K562 (cell line): ENCODE data around the gene MYO1D. TPM values are rescaled to one million over a fixed set of nuclear protein-coding genes. Genes with fewer than 3 reads are reported as not detected.

Source experiments
- ATAC-seq: fragments of 200-7000 bp; cut with Tn5 transposase; 3 replicates; pipeline ENCODE4 v1.9.1; 2020; ENCODE audit warnings: moderate library complexity
- BruUV-seq: library from RNA; stranded (reverse); fragments of 400-500 nt; replicated peaks from 2 replicates; lab custom pipeline; 2021; lab: Mats Ljungman, UMichigan
- CTCF ChIA-PET: fragments of 300-600 bp; formaldehyde crosslinking; extraction: SDS; loops from one replicate; lab custom pipeline; 2021; ENCODE audit warnings: low intra/inter-chr PET ratio; lab: Yijun Ruan, JAX
- POLR2A ChIA-PET: fragments of 300-600, 350-650 bp; sonication (Branson Sonifier 250); formaldehyde crosslinking; extraction: SDS; loops from one replicate; lab custom pipeline; 2021; ENCODE audit warnings: antibody characterized with exemption, inconsistent platforms; lab: Yijun Ruan, JAX
- DNase-seq, 4 experiments: peaks; one replicate each; pipeline versions ENCODE4 v3.0.0 to v3.0.0-alpha.2; 2011 to 2018; ENCODE audit warnings: low spot score in 3 of 4, mixed read lengths in 3 of 4; ENCODE audit errors: extremely low read depth in 1 of 4
- FAIRE-seq: peaks from 2 replicates; lab custom pipeline; 2011; peaks lifted over from hg19 to GRCh38; lab: Jason Lieb, UNC
- H2AFZ ChIP-seq: 2 replicates; pipeline ENCODE4 v1.6.0; 2011; ENCODE audit warnings: low read depth, low read length, control low read depth, inconsistent platforms
- H3K27ac ChIP-seq: fragments of 200-600 bp; 3 replicates; pipeline ENCODE4 v1.8.0; 2011; ENCODE audit warnings: low read depth, mild to moderate bottlenecking, control low read depth, inconsistent platforms, low read length, moderate library complexity, mixed read lengths; ENCODE audit errors: extremely low read depth
- H3K27me3 ChIP-seq, 2 experiments: fragments of 300-600 bp in 1 of 2; 2 replicates in 1 of 2; 3 replicates in 1 of 2; pipeline versions ENCODE4 v1.6.0 to v1.8.0; 2011; ENCODE audit warnings: inconsistent platforms in 2 of 2, low read length in 2 of 2, mild to moderate bottlenecking in 1 of 2, mixed read lengths in 1 of 2, moderate library complexity in 1 of 2; ENCODE audit not compliant: control insufficient read depth in 2 of 2, insufficient read depth in 2 of 2
- H3K36me3 ChIP-seq: fragments of 300-600 bp; 3 replicates; pipeline ENCODE4 v1.8.0; 2011; ENCODE audit warnings: mild to moderate bottlenecking, low read length, inconsistent platforms; ENCODE audit not compliant: control insufficient read depth, insufficient read depth
- H3K4me1 ChIP-seq, 2 experiments: fragments of 200-600 bp in 1 of 2; replicated peaks in 1 of 2; 2 replicates in 1 of 2; 3 replicates in 1 of 2; pipeline versions ENCODE4 v1.5.1 to v1.8.0; 2011; ENCODE audit warnings: inconsistent platforms in 2 of 2, low read length in 2 of 2, mild to moderate bottlenecking in 1 of 2, mixed read lengths in 1 of 2, moderate library complexity in 1 of 2; ENCODE audit not compliant: control insufficient read depth in 2 of 2, insufficient read depth in 2 of 2
- H3K4me2 ChIP-seq: 2 replicates; pipeline ENCODE4 v1.6.1; 2011; ENCODE audit warnings: low read length, control low read depth, inconsistent platforms, mixed read lengths; ENCODE audit not compliant: insufficient read depth
- H3K4me3 ChIP-seq: fragments of 200-600 bp; sonication (generic), shearing (Covaris generic); 2 replicates; pipeline ENCODE4 v1.5.1; 2016; ENCODE audit warnings: control low read depth, inconsistent platforms
- H3K79me2 ChIP-seq: fragments of 200-600 bp; 3 replicates; pipeline ENCODE4 v1.8.0; 2011; ENCODE audit warnings: low read length, inconsistent platforms; ENCODE audit not compliant: control insufficient read depth, insufficient read depth
- H3K9ac ChIP-seq, 2 experiments: 2 replicates each; pipeline versions ENCODE4 v1.6.0 to v1.6.1; 2011; ENCODE audit warnings: low read depth in 2 of 2, low read length in 2 of 2, control low read depth in 1 of 2, inconsistent platforms in 1 of 2, mild to moderate bottlenecking in 1 of 2, mixed read lengths in 1 of 2; ENCODE audit not compliant: insufficient read depth in 1 of 2
- H3K9me1 ChIP-seq: one replicate; pipeline ENCODE4 v1.6.0; 2011; ENCODE audit warnings: inconsistent platforms, mild to moderate bottlenecking, low read length, moderate library complexity; ENCODE audit not compliant: control insufficient read depth, insufficient read depth
- H3K9me3 ChIP-seq: replicated peaks from 2 replicates; pipeline ENCODE4 v1.5.1; 2011; ENCODE audit warnings: low read depth, low read length, inconsistent platforms; ENCODE audit not compliant: control insufficient read depth, insufficient read depth
- H4K20me1 ChIP-seq: replicated peaks from 2 replicates; pipeline ENCODE4 v1.6.1; 2011; ENCODE audit warnings: low read length, inconsistent platforms, mixed read lengths; ENCODE audit not compliant: control insufficient read depth, insufficient read depth
- ATF2 ChIP-seq: sonication (generic); formaldehyde crosslinking; IDR thresholded peaks from 2 replicates; pipeline ENCODE4 v1.8.1; 2022; ENCODE audit warnings: missing genetic modification reagents
- E4F1 ChIP-seq: fragments of 250-450 bp; sonication (Bioruptor Pico); IDR thresholded peaks from 2 replicates; pipeline ENCODE4 v1.5.0; 2021; ENCODE audit warnings: mild to moderate bottlenecking, borderline replicate concordance
- POLR2B ChIP-seq: fragments of 450-650 bp; IDR thresholded peaks from 2 replicates; pipeline ENCODE4 v1.6.1; 2018; ENCODE audit warnings: low read depth; ENCODE audit not compliant: partially characterized antibody
- TFE3 ChIP-seq: fragments of 450-650 bp; formaldehyde crosslinking; IDR thresholded peaks from 2 replicates; pipeline ENCODE4 v1.4.0; 2020; ENCODE audit warnings: mild to moderate bottlenecking, mixed read lengths
- ZBTB26 ChIP-seq: fragments of 450-650 bp; formaldehyde crosslinking; IDR thresholded peaks from 2 replicates; pipeline ENCODE4 v1.4.0; 2022; ENCODE audit warnings: missing genetic modification characterization
- ZNF41 ChIP-seq: fragments of 250-450 bp; sonication (Bioruptor Pico); conservative IDR thresholded peaks from 2 replicates; pipeline ENCODE4 v1.4.0; 2020; ENCODE audit warnings: mild to moderate bottlenecking
- ZNF639 ChIP-seq, 2 experiments: fragments of 200-800 bp in 1 of 2; sonication (Bioruptor generic) in 1 of 2; sonication (generic) in 1 of 2; formaldehyde crosslinking in 1 of 2; IDR thresholded peaks in 1 of 2; conservative IDR thresholded peaks in 1 of 2; 2 replicates each; pipeline versions ENCODE4 v1.5.0 to v1.6.1; 2016 to 2020; ENCODE audit warnings: missing compliant biosample characterization in 1 of 2, missing genetic modification characterization in 1 of 2, missing genetic modification reagents in 1 of 2
- WGBS: fragments of 100-300 bp; shearing (Covaris generic); methylation state at CpG from one replicate; pipeline ENCODE4 v1.1.6; 2016; ENCODE audit warnings: low coverage, mixed read lengths; ENCODE audit not compliant: insufficient coverage; ENCODE audit errors: missing lambda C conversion rate; 5-methylcytosine and 5-hydroxymethylcytosine counted together
- in situ Hi-C: fragments of 300-500 bp; cut with MboI; formaldehyde crosslinking; loops from 4 replicates; pipeline ENCODE4 v1.15.0; 2018; ENCODE audit warnings: inconsistent platforms, mixed read lengths
- intact Hi-C: fragments of 100-400 bp; cut with micrococcal nuclease; formaldehyde crosslinking; loops from 2 replicates; pipeline ENCODE4 v1.14.2; 2022
- polyA plus RNA-seq, 8 experiments: library from polyadenylated mRNA; depleted of rRNA in 4 of 8; stranded (reverse) in 5 of 8; unstranded in 3 of 8; fragments of >200 nt; fragmentation: Nextera tagmentation in 2 of 8; fragmentation: Illumina TruSeq in 1 of 8; extraction: Ambion mirVana in 2 of 8; extraction: Trizol in 1 of 8; gene quantifications; 2 replicates each; pipeline versions ENCODE4 v1.2.1 to v1.2.3, GENCODE V29; 2011 to 2014; ENCODE audit warnings: inconsistent platforms in 1 of 8, missing spikeins in 1 of 8
- total RNA-seq, 7 experiments: library from RNA; depleted of rRNA in 6 of 7; stranded (reverse); fragments of >200 nt in 6 of 7; fragmentation: Illumina TruSeq in 2 of 7; extraction: Trizol in 2 of 7; gene quantifications; 2 replicates each; pipeline versions ENCODE4 v1.2.1 to v1.2.3, GENCODE V29; 2011 to 2021; ENCODE audit warnings: low replicate concordance in 1 of 7

MYO1D gene
- total and polyA plus RNA-seq, 9 of the 15 experiments (the other 6 are each of a cell fraction or from before 2014, with no cell fraction given), result 2.1 to 71.2 (median 45.4) TPM

- TF ChIP-seq ZBTB26 (CRISPR knock-in tag) (no peak), POLR2B (no peak), E4F1 (no peak), ZNF41 (no peak), ATF2 (no peak)
These were observed 28.9 kb downstream of the MYO1D start (continued) for GRCh38 chr17:32847977-32848376.

GRCh38 chr17:32846143-32846542 lies 30.8 kb downstream of the MYO1D start:
- H3K9me1 ChIP-seq, result no peaks in the 10 kb centered on the region
- CTCF ChIA-PET, result no interaction called here
- H3K9ac ChIP-seq, result no peak overlapping the region
- H2AFZ ChIP-seq, result no peak overlapping the region
- H3K4me1 ChIP-seq, result no peaks in the 10 kb centered on the region; a peak in 1 of 5 replicates
- FAIRE-seq, result no peak
- TF ChIP-seq TFE3 (CRISPR knock-in tag) (peak; percentile 29), ZNF639 (CRISPR knock-in tag; conservative IDR thresholded peaks at IDR 0.05 in 1 of 2, IDR thresholded peaks at IDR 0.05 in 1 of 2) (no peak)
- TF ChIP-seq, all 486 proteins: peak for 1
- no TSS peak for BruUV-seq
- Histone ChIP-seq H3K27ac (no peak overlapping the region), H4K20me1 (peaks cover 2% of the 10 kb centered on the region; the same call in 1 of the 2 replicates), H3K9me3 (no peaks in the 10 kb centered on the region), H3K4me2 (no peak overlapping the region), H3K4me3 (no peak overlapping the region), H3K79me2 (peaks cover 56% of the 10 kb centered on the region), H3K27me3 (no peaks in the 10 kb centered on the region), H3K36me3 (no peaks in the 10 kb centered on the region)
- in situ Hi-C loops, result no loop called here
- WGBS, result 33% methylated on average over 1 of the region's 1 CpG
- POLR2A ChIA-PET, result interaction anchor here (0.8 to 1.1 kb wide), 2 partner anchors 15 to 27 kb away, joined by 4 read pairs; no protein-coding TSS in a partner anchor
- ATAC-seq (no peak), DNase-seq (no peak)
- intact Hi-C loops, result no loop called here
